ENCODE measurements around the gene SCAF4.

- TF ChIP-seq SP4 (IDR thresholded peaks at IDR 0.05; ENCODE audit: low read length): no peak
- TF ChIP-seq, protein P1, sequence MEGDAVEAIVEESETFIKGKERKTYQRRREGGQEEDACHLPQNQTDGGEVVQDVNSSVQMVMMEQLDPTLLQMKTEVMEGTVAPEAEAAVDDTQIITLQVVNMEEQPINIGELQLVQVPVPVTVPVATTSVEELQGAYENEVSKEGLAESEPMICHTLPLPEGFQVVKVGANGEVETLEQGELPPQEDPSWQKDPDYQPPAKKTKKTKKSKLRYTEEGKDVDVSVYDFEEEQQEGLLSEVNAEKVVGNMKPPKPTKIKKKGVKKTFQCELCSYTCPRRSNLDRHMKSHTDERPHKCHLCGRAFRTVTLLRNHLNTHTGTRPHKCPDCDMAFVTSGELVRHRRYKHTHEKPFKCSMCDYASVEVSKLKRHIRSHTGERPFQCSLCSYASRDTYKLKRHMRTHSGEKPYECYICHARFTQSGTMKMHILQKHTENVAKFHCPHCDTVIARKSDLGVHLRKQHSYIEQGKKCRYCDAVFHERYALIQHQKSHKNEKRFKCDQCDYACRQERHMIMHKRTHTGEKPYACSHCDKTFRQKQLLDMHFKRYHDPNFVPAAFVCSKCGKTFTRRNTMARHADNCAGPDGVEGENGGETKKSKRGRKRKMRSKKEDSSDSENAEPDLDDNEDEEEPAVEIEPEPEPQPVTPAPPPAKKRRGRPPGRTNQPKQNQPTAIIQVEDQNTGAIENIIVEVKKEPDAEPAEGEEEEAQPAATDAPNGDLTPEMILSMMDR (IDR thresholded peaks at IDR 0.05; ENCODE audit: control extremely low read depth in 1 of 3, insufficient read depth in 1 of 3, low read depth in 1 of 3, low read length in 3 of 3): peak in 2 of 3 experiments; percentile 1 to 3; a peak in 1 of 4 replicates
- TF ChIP-seq POLR2A (IDR thresholded peaks at IDR 0.05; ENCODE audit: control extremely low read depth in 1 of 2, low read depth in 2 of 2, low read length in 2 of 2): no peak
- no peak for TF ChIP-seq EZH2 (IDR thresholded peaks at IDR 0.05; ENCODE audit: low read depth, low read length, severe bottlenecking)
- no peak for TF ChIP-seq MAX (IDR thresholded peaks at IDR 0.05)
- no peak for TF ChIP-seq EP300 (IDR thresholded peaks at IDR 0.05; ENCODE audit: borderline replicate concordance in 1 of 2, low read depth in 2 of 2, low read length in 2 of 2)
- no peak for TF ChIP-seq TEAD4 (IDR thresholded peaks at IDR 0.05; ENCODE audit: low read depth, low read length)
- no peak for TF ChIP-seq BCL11A (IDR thresholded peaks at IDR 0.05; ENCODE audit: low read depth in 2 of 2, low read length in 2 of 2)
- TF ChIP-seq EGR1 (IDR thresholded peaks at IDR 0.05; ENCODE audit: borderline replicate concordance, low read depth, low read length): no peak
These were observed 66.5 kb downstream of the SCAF4 start for GRCh38 chr21:31665397-31665796.
